ENCODE data around the gene SYPL1. TPM values are rescaled to one million over a fixed set of nuclear protein-coding genes. Genes with fewer than 3 reads are reported as not detected.
A peak's percentile ranks its signal among the peaks of the same experiment; 100 is the strongest.

Gene SYPL1
- total RNA-seq, 1 donor: 36.9 TPM

GRCh38 chr7:106052681-106053080 lies 59.4 kb downstream of the SYPL1 start:
- no peak overlapping the region for H3K27ac ChIP-seq (ENCODE audit: low read depth, low read length)
- no peaks in the 10 kb centered on the region for H3K9me3 ChIP-seq (ENCODE audit: low read depth, low read length)
- peaks cover 19% of the 10 kb centered on the region for H3K27me3 ChIP-seq (ENCODE audit: insufficient read depth, low read length)
- H3K4me2 ChIP-seq (ENCODE audit: insufficient read depth, low read length): no peak overlapping the region
- H3K4me1 ChIP-seq (ENCODE audit: insufficient read depth, low read length): peaks cover 18% of the 10 kb centered on the region
- DNase-seq (ENCODE audit: insufficient read length, low spot score, missing footprints): no peak
- no peak overlapping the region for H2AFZ ChIP-seq (ENCODE audit: low read length)
- no peaks in the 10 kb centered on the region for H3K36me3 ChIP-seq (ENCODE audit: insufficient read depth, low read length)
- H4K20me1 ChIP-seq (ENCODE audit: insufficient read depth, low read length): no peaks in the 10 kb centered on the region
- no peaks in the 10 kb centered on the region for H3K79me2 ChIP-seq (ENCODE audit: insufficient read depth, low read length)
- H3K4me3 ChIP-seq (ENCODE audit: insufficient read depth, low read length): no peak overlapping the region
- TF ChIP-seq CTCF (IDR thresholded peaks at IDR 0.05; ENCODE audit: extremely low read depth, low read depth, low read length): no peak

DNA sequence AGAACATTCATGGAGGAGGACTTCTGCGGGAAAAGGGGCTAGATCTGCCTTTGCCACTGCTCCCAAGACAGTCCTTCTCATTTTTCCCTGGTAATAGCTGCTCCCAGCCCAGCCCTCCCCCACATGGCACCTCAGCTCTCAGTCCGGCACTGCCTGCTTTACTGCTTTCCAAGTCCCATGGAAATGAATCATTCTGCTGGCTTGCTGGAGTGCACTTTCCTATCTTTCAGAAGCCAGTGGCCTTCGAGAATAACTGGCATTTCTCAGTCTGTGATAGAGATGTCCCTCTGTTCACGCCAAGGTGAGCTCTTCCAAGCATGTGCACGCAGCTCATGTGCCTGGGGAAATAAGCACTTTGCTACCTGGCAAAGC lies 61.4 kb downstream of the SYPL1 start:
- Histone ChIP-seq H4K20me1 (ENCODE audit: insufficient read depth, low read length) (no peaks in the 10 kb centered on the region), H3K36me3 (ENCODE audit: insufficient read depth, low read length) (no peaks in the 10 kb centered on the region), H3K9me3 (ENCODE audit: low read depth, low read length) (no peaks in the 10 kb centered on the region), H3K27me3 (ENCODE audit: insufficient read depth, low read length) (peaks cover 33% of the 10 kb centered on the region), H3K27ac (ENCODE audit: low read depth, low read length) (peak overlapping the region; percentile 19), H3K79me2 (ENCODE audit: insufficient read depth, low read length) (no peaks in the 10 kb centered on the region), H2AFZ (ENCODE audit: low read length) (peak overlapping the region; percentile 23), H3K4me3 (ENCODE audit: insufficient read depth, low read length) (no peak overlapping the region), H3K4me1 (ENCODE audit: insufficient read depth, low read length) (peaks cover 15% of the 10 kb centered on the region), H3K4me2 (ENCODE audit: insufficient read depth, low read length) (peak overlapping the region; percentile 34)
- no peak for TF ChIP-seq CTCF (IDR thresholded peaks at IDR 0.05; ENCODE audit: extremely low read depth, low read depth, low read length)
- peak; percentile 93 for DNase-seq (ENCODE audit: insufficient read length, low spot score, missing footprints)

DNA sequence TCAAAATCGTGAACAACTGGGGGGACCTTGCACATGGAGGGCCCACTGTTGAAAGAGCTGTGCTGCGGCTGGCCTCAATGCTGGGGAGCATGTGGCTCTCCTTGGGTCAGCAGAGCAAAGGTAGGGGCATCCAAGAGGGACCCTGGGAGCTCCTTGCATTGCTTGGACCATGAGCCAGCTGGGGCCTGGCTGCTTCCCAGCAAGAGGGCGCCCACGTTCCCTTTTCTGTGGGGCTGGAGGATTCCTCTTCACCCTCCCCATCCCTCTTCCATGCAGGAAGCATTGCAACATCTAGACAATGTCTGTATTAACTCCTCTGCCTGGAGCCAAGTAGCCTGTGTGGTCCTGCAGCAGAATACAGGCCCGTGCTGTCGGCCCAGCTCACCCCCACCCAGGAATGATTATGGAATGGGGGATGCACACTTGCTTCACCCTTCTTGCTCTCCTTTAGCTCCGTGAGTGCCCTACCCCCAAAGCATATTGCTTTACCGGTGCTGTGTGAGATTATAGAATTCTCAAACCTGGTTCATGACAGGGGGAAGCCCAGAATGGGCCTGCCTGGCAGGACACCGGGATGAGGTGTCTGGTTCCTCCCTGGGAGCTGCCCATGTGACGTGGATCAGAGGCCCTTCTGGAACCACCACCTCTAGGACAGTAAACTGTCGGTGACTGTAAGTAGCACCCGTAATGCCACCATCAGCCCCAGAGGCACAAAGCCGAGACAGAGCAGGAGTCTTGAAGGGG lies 61.9 kb downstream of the SYPL1 start:
- no peaks in the 10 kb centered on the region for H3K79me2 ChIP-seq (ENCODE audit: insufficient read depth, low read length)
- peak overlapping the region; percentile 34 for H3K4me2 ChIP-seq (ENCODE audit: insufficient read depth, low read length)
- peaks cover 15% of the 10 kb centered on the region for H3K4me1 ChIP-seq (ENCODE audit: insufficient read depth, low read length)
- DNase-seq (ENCODE audit: insufficient read length, low spot score, missing footprints): no peak
- H4K20me1 ChIP-seq (ENCODE audit: insufficient read depth, low read length): no peaks in the 10 kb centered on the region
- H3K27me3 ChIP-seq (ENCODE audit: insufficient read depth, low read length): peaks cover 33% of the 10 kb centered on the region
- H3K4me3 ChIP-seq (ENCODE audit: insufficient read depth, low read length): no peak overlapping the region
- no peaks in the 10 kb centered on the region for H3K36me3 ChIP-seq (ENCODE audit: insufficient read depth, low read length)
- peak; percentile 20 for TF ChIP-seq CTCF (IDR thresholded peaks at IDR 0.05; ENCODE audit: extremely low read depth, low read depth, low read length)
- no peaks in the 10 kb centered on the region for H3K9me3 ChIP-seq (ENCODE audit: low read depth, low read length)
- H2AFZ ChIP-seq (ENCODE audit: low read length): peak overlapping the region; percentile 23
- H3K27ac ChIP-seq (ENCODE audit: low read depth, low read length): peak overlapping the region; percentile 19

- H2AFZ ChIP-seq (ENCODE audit: low read length): no peak overlapping the region
- H3K4me1 ChIP-seq (ENCODE audit: insufficient read depth, low read length): peaks cover 15% of the 10 kb centered on the region
- H3K4me3 ChIP-seq (ENCODE audit: insufficient read depth, low read length): no peak overlapping the region
- peaks cover 37% of the 10 kb centered on the region for H3K27me3 ChIP-seq (ENCODE audit: insufficient read depth, low read length)
- H3K36me3 ChIP-seq (ENCODE audit: insufficient read depth, low read length): no peaks in the 10 kb centered on the region
- no peaks in the 10 kb centered on the region for H3K79me2 ChIP-seq (ENCODE audit: insufficient read depth, low read length)
- H3K9me3 ChIP-seq (ENCODE audit: low read depth, low read length): no peaks in the 10 kb centered on the region
- H3K27ac ChIP-seq (ENCODE audit: low read depth, low read length): no peak overlapping the region
- H4K20me1 ChIP-seq (ENCODE audit: insufficient read depth, low read length): no peaks in the 10 kb centered on the region
- TF ChIP-seq CTCF (IDR thresholded peaks at IDR 0.05; ENCODE audit: extremely low read depth, low read depth, low read length): no peak
- DNase-seq (ENCODE audit: insufficient read length, low spot score, missing footprints): no peak
- no peak overlapping the region for H3K4me2 ChIP-seq (ENCODE audit: insufficient read depth, low read length)
Observed at GRCh38 chr7:106049139-106049752, 62.9 kb downstream of the SYPL1 start.
